ENCODE results near the gene SUPT20H. TPM values are rescaled to one million over a fixed set of nuclear protein-coding genes. Genes with fewer than 3 reads are reported as not detected.
A peak's percentile ranks its signal among the peaks of the same experiment; 100 is the strongest.

The SUPT20H gene
- total and polyA plus RNA-seq, 2 of the 4 experiments (the other 2 are of a cell fraction) = 46.6 to 55.1 TPM

DNA sequence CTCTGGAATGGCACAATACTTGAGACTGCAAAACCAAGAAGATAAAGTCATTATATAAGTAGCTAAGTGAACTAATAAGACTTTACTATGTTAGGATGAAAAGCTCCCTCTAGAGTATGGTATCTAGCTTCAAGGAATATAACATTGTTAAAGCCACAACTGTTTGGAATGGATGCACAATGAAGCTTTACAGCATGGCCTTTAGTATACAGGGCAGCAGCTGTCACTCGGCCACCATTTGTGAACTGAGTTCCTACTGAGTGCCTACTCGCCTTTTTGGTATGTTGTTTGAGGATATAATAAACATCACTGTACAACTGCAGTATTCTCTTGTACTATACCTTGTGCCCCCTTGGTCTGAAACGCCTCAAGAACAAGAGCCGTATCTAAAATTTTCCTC is 67.1 kb downstream of the SUPT20H start:
- Histone ChIP-seq H3K4me1 (ENCODE audit: control insufficient read depth, insufficient read depth, low read length) (peaks cover 4% of the 10 kb centered on the region), H3K9me1 (ENCODE audit: insufficient read depth, low read length) (peaks cover 6% of the 10 kb centered on the region), H3K9ac (ENCODE audit: low read depth, low read length) (no peak overlapping the region), H3K14ac (replicated peaks; ENCODE audit: low read depth, low read length) (no peak overlapping the region), H3K18ac (ENCODE audit: low read depth, low read length) (no peak overlapping the region), H3K23ac (ENCODE audit: low read depth, low read length) (no peak overlapping the region), H2BK15ac (ENCODE audit: low read depth, low read length) (no peak overlapping the region), H3K79me1 (ENCODE audit: low read depth in 1 of 2, low read length in 2 of 2) (peaks cover 11 to 38% of the 10 kb centered on the region in 2 experiments), H2AK9ac (replicated peaks; ENCODE audit: low read depth, low read length, poor library complexity) (no peak overlapping the region), H2BK120ac (ENCODE audit: low read depth, low read length) (no peak overlapping the region), H3K4me2 (ENCODE audit: low read depth, low read length) (no peak overlapping the region), H2BK20ac (ENCODE audit: low read depth, low read length) (no peak overlapping the region), H2AFZ (replicated peaks; ENCODE audit: low read length, poor library complexity) (no peak overlapping the region), H4K8ac (ENCODE audit: low read depth in 2 of 2, low read length in 2 of 2) (no peak overlapping the region), H4K5ac (ENCODE audit: low read depth, low read length) (no peak overlapping the region), H2BK5ac (ENCODE audit: low read depth, low read length, poor library complexity, severe bottlenecking) (no peak overlapping the region), H3K27me3 (ENCODE audit: control insufficient read depth, insufficient read depth, low read length) (no peaks in the 10 kb centered on the region), H3K4me3 (ENCODE audit: insufficient read depth, low read depth, low read length) (no peak overlapping the region), H3K56ac (ENCODE audit: extremely low read depth, insufficient read depth, low read length) (no peak overlapping the region), H3K9me3 (ENCODE audit: control insufficient read depth, insufficient read depth, low read length) (no peaks in the 10 kb centered on the region), H4K20me1 (ENCODE audit: insufficient read depth, low read length) (no peaks in the 10 kb centered on the region), H3K4ac (ENCODE audit: low read depth, low read length) (no peak overlapping the region), H3K36me3 (ENCODE audit: control insufficient read depth, insufficient read depth, low read length) (peaks cover 31% of the 10 kb centered on the region), H2AK5ac (ENCODE audit: low read depth, low read length) (no peak overlapping the region), H3K27ac (ENCODE audit: insufficient read depth, low read length) (no peak overlapping the region), H4K91ac (ENCODE audit: insufficient read depth, low read depth, low read length) (no peak overlapping the region)
- POLR2A ChIA-PET (ENCODE audit: unreplicated experiment) = no interaction called here
- no CpG with 5 or more reads among the region's 4 CpGs for WGBS, 2 experiments (ENCODE audit: extremely low coverage in 2 of 2, insufficient read length in 1 of 2)
- intact Hi-C loops (cut with micrococcal nuclease) = loop anchor here (10.0 kb wide), 2 partner anchors 648 to 1018 kb away; partner anchors contain the start of gene SPART
- no TSS peak for BruUV-seq (replicated peaks)
- CTCF ChIA-PET = interaction anchor here (1.2 kb wide), 1 partner anchor 134 kb away, joined by 8 read pairs; no protein-coding TSS in a partner anchor
- in situ Hi-C loops (cut with MboI; ENCODE audit: low sequenced_read_pairs) = loop anchor here (10.0 to 25.0 kb wide), 2 partner anchors 568 to 655 kb away; partner anchors contain the start of gene SPART
- peak; percentile 22 for DNase-seq
- TF ChIP-seq NFE2L2 (IDR thresholded peaks at IDR 0.05; ENCODE audit: low read depth, low read length) (no peak), RFX5 (IDR thresholded peaks at IDR 0.05; ENCODE audit: low read depth, low read length) (no peak), MAFK (IDR thresholded peaks at IDR 0.05; ENCODE audit: low read depth, low read length) (no peak), CEBPB (IDR thresholded peaks at IDR 0.05; ENCODE audit: low read depth, low read length) (no peak), POLR2A (IDR thresholded peaks at IDR 0.05; ENCODE audit: low read depth, low read length) (no peak), MAZ (IDR thresholded peaks at IDR 0.05; ENCODE audit: borderline replicate concordance, low read depth, low read length) (no peak), SMC3 (IDR thresholded peaks at IDR 0.05; ENCODE audit: low read depth, low read length) (no peak), RAD21 (IDR thresholded peaks at IDR 0.05; ENCODE audit: low read length) (no peak), FOS (IDR thresholded peaks at IDR 0.05; ENCODE audit: low read depth, low read length) (no peak), RCOR1 (IDR thresholded peaks at IDR 0.05; ENCODE audit: insufficient replicate concordance, low read length) (no peak), BHLHE40 (IDR thresholded peaks at IDR 0.05; ENCODE audit: low read depth, low read length) (no peak), CHD1 (IDR thresholded peaks at IDR 0.05; ENCODE audit: low read depth, low read length) (no peak), MXI1 (IDR thresholded peaks at IDR 0.05; ENCODE audit: borderline replicate concordance, low read depth, low read length) (no peak)
- TF ChIP-seq, protein P1, sequence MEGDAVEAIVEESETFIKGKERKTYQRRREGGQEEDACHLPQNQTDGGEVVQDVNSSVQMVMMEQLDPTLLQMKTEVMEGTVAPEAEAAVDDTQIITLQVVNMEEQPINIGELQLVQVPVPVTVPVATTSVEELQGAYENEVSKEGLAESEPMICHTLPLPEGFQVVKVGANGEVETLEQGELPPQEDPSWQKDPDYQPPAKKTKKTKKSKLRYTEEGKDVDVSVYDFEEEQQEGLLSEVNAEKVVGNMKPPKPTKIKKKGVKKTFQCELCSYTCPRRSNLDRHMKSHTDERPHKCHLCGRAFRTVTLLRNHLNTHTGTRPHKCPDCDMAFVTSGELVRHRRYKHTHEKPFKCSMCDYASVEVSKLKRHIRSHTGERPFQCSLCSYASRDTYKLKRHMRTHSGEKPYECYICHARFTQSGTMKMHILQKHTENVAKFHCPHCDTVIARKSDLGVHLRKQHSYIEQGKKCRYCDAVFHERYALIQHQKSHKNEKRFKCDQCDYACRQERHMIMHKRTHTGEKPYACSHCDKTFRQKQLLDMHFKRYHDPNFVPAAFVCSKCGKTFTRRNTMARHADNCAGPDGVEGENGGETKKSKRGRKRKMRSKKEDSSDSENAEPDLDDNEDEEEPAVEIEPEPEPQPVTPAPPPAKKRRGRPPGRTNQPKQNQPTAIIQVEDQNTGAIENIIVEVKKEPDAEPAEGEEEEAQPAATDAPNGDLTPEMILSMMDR (conservative IDR thresholded peaks at IDR 0.05; ENCODE audit: low read depth, low read length) = no peak
- TF ChIP-seq, protein P2, sequence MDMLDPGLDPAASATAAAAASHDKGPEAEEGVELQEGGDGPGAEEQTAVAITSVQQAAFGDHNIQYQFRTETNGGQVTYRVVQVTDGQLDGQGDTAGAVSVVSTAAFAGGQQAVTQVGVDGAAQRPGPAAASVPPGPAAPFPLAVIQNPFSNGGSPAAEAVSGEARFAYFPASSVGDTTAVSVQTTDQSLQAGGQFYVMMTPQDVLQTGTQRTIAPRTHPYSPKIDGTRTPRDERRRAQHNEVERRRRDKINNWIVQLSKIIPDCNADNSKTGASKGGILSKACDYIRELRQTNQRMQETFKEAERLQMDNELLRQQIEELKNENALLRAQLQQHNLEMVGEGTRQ (IDR thresholded peaks at IDR 0.05; ENCODE audit: low read depth, low read length) = no peak
- TF ChIP-seq, protein P3, sequence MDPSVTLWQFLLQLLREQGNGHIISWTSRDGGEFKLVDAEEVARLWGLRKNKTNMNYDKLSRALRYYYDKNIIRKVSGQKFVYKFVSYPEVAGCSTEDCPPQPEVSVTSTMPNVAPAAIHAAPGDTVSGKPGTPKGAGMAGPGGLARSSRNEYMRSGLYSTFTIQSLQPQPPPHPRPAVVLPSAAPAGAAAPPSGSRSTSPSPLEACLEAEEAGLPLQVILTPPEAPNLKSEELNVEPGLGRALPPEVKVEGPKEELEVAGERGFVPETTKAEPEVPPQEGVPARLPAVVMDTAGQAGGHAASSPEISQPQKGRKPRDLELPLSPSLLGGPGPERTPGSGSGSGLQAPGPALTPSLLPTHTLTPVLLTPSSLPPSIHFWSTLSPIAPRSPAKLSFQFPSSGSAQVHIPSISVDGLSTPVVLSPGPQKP (IDR thresholded peaks at IDR 0.05; ENCODE audit: borderline replicate concordance, low read depth, low read length) = no peak
- ATAC-seq (ENCODE audit: low read depth) = peak; percentile 77
- dilution Hi-C loops (cut with HindIII; ENCODE audit: low sequenced_read_pairs, unreplicated experiment) = loop anchor here (25.0 kb wide), 1 partner anchor 130 kb away; no protein-coding TSS in a partner anchor

All from IMR-90 (cell line).